Activated CD4-positive, alpha-beta T cell treated with anti-CD3 and anti-CD28 coated beads, Interleukin-2, amount 50 U/mL, for 1 hour (primary cell): ENCODE measurements around the gene LNX1.
"Not testable (repeated sequence)": the region's sequence is repeated elsewhere in the genome, so short reads cannot be mapped to it uniquely, and the experiment has no call there.

Experiments
- DNase-seq: peaks from one replicate; pipeline ENCODE4 v3.0.0-alpha.2; 2020

LNX1 gene

GRCh38 chr4:53490161-53490956 lies 100.9 kb downstream of the LNX1 start:
- DNase-seq: no peak

GRCh38 chr4:53489279-53489889 lies 101.9 kb downstream of the LNX1 start:
- DNase-seq: no peak

GRCh38 chr4:53487766-53488165 lies 103.5 kb downstream of the LNX1 start:
- DNase-seq: no peak

- DNase-seq: no peak
Measured at GRCh38 chr4:53485658-53486040, 105.6 kb downstream of the LNX1 start.

GRCh38 chr4:53484911-53485657 lies 106.2 kb downstream of the LNX1 start:
- DNase-seq: no peak

- DNase-seq: no peak
Measured at GRCh38 chr4:53483250-53483649, 108.0 kb downstream of the LNX1 start.

GRCh38 chr4:53481586-53481985 lies 109.7 kb downstream of the LNX1 start:
- DNase-seq: no peak

- DNase-seq: no peak
Measured at GRCh38 chr4:53480909-53481308, 110.4 kb downstream of the LNX1 start.

GRCh38 chr4:53479736-53480525 lies 111.4 kb downstream of the LNX1 start:
- no peak for DNase-seq

GRCh38 chr4:53478671-53479456 lies 112.4 kb downstream of the LNX1 start:
- no peak for DNase-seq

GRCh38 chr4:53477636-53478035 lies 113.7 kb downstream of the LNX1 start:
- DNase-seq: no peak

GRCh38 chr4:53477038-53477565 lies 114.2 kb downstream of the LNX1 start:
- DNase-seq: no peak

GRCh38 chr4:53476232-53477037 lies 114.9 kb downstream of the LNX1 start:
- no peak for DNase-seq

- DNase-seq: not testable (repeated sequence)
Measured at GRCh38 chr4:53466576-53466975, 124.7 kb downstream of the LNX1 start.

- no peak for DNase-seq
Measured at GRCh38 chr4:53465891-53466290, 125.4 kb downstream of the LNX1 start.

- no peak for DNase-seq
Measured at GRCh38 chr4:53465281-53465680, 126.0 kb downstream of the LNX1 start.

GRCh38 chr4:53463340-53463739 lies 127.9 kb downstream of the LNX1 start:
- DNase-seq: no peak

GRCh38 chr4:53461244-53461643 lies 130.0 kb downstream of the LNX1 start:
- DNase-seq: no peak

- DNase-seq: no peak
Measured at GRCh38 chr4:53459548-53459947, 131.7 kb downstream of the LNX1 start.

- no peak for DNase-seq
Measured at GRCh38 chr4:53456178-53456577, 135.1 kb downstream of the LNX1 start.

- no peak for DNase-seq
Measured at GRCh38 chr4:53455766-53456165, 135.5 kb downstream of the LNX1 start.
